ENCODE measurements around the gene URB2. TPM values are rescaled to one million over a fixed set of nuclear protein-coding genes. Genes with fewer than 3 reads are reported as not detected.

The URB2 gene
- polyA plus RNA-seq, 1 donor: 6.7 TPM

Other genes with a start within 250 kb of the URB2 start
- 13.2 TPM for gene ACTA1, start 192.2 kb upstream of the URB2 start, polyA plus RNA-seq
- 29.7 TPM for gene NUP133, start 117.9 kb upstream of the URB2 start, polyA plus RNA-seq
- gene ABCB10, start 67.5 kb upstream of the URB2 start, polyA plus RNA-seq: 33.3 TPM
- gene TAF5L, start 125 bp upstream of the URB2 start, polyA plus RNA-seq: 17.5 TPM